Body of pancreas (tissue), 4 donors: ENCODE measurements around the gene IFNGR2.

Experiments
- POLR2A ChIP-seq, 3 donors: fragments of 450-650 bp; IDR thresholded peaks; one replicate each; pipeline ENCODE4 v1.6.1; 2016; ENCODE audit warnings: antibody characterized with exemption in 3 of 3, mild to moderate bottlenecking in 2 of 3
- TF ChIP-seq, protein P1 (sequence below), 7 experiments: fragments of 450-650 bp in 4 of 7; fragments of 200-600 bp in 3 of 7; sonication (generic) in 3 of 7; IDR thresholded peaks; one replicate each; pipeline ENCODE4 v1.5.1; 2016 to 2019; ENCODE audit warnings: antibody characterized with exemption in 7 of 7

DNA sequence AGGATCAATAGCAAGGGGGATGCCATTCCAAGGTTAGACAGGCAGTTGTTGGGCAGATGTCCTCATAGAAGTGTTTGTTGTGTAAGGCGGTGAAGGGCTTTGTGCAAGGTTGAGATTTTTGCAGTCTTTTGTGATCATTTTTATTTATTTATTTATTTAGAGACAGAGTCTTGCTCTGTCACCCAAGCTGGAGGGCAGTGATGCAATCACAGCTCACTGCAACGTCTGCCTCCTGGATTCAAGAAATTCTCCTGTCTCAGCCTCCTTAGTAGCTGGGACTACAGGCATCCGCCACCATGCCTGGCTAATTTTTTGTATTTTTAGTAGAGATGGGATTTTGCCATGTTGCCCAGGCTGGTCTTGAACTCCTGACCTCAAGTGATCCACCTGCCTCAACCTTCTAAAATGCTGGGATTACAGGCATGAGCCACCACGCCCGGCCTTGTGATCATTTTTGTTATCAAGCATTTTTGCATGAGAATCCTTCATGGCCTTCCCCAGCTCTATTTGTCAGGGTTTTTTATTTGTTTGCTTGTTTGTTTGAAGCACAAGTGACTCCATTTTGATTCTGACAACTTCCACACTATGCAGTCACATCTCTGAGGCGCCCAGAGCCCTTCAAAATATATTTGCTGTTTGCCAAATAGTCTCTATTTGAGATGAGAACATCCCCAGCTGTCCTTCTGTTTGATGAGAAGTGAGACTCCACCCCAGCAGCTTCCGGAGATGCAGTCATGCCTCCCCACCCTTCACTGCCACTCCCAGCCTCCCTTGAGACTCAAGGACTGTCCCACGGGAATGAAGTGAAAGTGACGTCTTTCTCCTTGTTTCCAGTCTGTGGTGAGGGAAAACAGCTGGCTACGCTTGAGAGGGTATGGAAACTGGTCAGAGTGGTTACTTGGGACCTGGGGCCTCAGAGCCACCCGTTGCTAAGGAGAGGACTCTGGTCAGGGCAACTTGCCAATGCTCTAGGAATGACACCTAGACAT is 38.6 kb downstream of the IFNGR2 start:
- TF ChIP-seq, protein P1, sequence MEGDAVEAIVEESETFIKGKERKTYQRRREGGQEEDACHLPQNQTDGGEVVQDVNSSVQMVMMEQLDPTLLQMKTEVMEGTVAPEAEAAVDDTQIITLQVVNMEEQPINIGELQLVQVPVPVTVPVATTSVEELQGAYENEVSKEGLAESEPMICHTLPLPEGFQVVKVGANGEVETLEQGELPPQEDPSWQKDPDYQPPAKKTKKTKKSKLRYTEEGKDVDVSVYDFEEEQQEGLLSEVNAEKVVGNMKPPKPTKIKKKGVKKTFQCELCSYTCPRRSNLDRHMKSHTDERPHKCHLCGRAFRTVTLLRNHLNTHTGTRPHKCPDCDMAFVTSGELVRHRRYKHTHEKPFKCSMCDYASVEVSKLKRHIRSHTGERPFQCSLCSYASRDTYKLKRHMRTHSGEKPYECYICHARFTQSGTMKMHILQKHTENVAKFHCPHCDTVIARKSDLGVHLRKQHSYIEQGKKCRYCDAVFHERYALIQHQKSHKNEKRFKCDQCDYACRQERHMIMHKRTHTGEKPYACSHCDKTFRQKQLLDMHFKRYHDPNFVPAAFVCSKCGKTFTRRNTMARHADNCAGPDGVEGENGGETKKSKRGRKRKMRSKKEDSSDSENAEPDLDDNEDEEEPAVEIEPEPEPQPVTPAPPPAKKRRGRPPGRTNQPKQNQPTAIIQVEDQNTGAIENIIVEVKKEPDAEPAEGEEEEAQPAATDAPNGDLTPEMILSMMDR (IDR thresholded peaks at IDR 0.05), result no peak
- TF ChIP-seq POLR2A (IDR thresholded peaks at IDR 0.05), result no peak
